ENCODE results near the gene LPAR6. TPM values are rescaled to one million over a fixed set of nuclear protein-coding genes. Genes with fewer than 3 reads are reported as not detected.
A peak's percentile ranks its signal among the peaks of the same experiment; 100 is the strongest.

LPAR6 gene
- total and polyA plus RNA-seq, 2 of the 13 experiments (the other 11 are each of a cell fraction or from before 2014, with no cell fraction given): 24.4 to 149 TPM

DNA sequence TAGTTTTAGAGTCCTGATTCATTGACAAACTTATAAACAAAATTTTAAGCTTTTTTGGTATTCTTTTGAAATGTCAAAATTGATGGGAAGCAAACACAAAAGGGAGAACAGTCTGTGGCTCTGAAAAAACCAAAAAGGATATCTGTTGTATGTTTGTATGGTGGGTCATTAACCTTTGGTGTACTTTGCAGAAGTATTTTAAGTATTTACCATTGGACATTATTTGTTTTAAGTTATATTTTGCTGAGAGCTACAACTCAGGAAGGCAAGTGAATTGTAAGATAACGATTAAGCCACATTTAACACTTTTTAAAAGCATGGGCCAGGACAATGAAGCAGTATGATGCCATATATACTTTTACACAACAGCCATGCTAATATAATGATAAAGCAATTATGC lies 15.2 kb downstream of the LPAR6 start (continued):
- TF ChIP-seq FOXP4 (CRISPR knock-in tag; IDR thresholded peaks at IDR 0.05) (peak; percentile 57; the same call in 1 of the 2 replicates), ZNF513 (CRISPR knock-in tag; conservative IDR thresholded peaks at IDR 0.05) (no peak), ZBTB20 (CRISPR knock-in tag; IDR thresholded peaks at IDR 0.05; ENCODE audit: borderline replicate concordance, low read depth) (no peak), EED (CRISPR knock-in tag; IDR thresholded peaks at IDR 0.05) (no peak), PCBP1 (IDR thresholded peaks at IDR 0.05; ENCODE audit: borderline replicate concordance, low read depth, low read length) (no peak), IRF2 (CRISPR knock-in tag; IDR thresholded peaks at IDR 0.05) (no peak), ZUFSP (CRISPR knock-in tag; IDR thresholded peaks at IDR 0.05; ENCODE audit: borderline replicate concordance) (no peak), ZNF776 (CRISPR knock-in tag; IDR thresholded peaks at IDR 0.05) (no peak), JDP2 (CRISPR knock-in tag; IDR thresholded peaks at IDR 0.05; ENCODE audit: borderline replicate concordance) (no peak), CREM (IDR thresholded peaks at IDR 0.05) (peak; percentile 39; the same call in 1 of the 2 replicates), CREM (CRISPR knock-in tag; IDR thresholded peaks at IDR 0.05) (no peak), ATF2 (CRISPR knock-in tag; IDR thresholded peaks at IDR 0.05) (no peak), RXRB (CRISPR knock-in tag; IDR thresholded peaks at IDR 0.05; ENCODE audit: borderline replicate concordance) (peak; percentile 60; the same call in 1 of the 2 replicates)
- TF ChIP-seq, protein P1, sequence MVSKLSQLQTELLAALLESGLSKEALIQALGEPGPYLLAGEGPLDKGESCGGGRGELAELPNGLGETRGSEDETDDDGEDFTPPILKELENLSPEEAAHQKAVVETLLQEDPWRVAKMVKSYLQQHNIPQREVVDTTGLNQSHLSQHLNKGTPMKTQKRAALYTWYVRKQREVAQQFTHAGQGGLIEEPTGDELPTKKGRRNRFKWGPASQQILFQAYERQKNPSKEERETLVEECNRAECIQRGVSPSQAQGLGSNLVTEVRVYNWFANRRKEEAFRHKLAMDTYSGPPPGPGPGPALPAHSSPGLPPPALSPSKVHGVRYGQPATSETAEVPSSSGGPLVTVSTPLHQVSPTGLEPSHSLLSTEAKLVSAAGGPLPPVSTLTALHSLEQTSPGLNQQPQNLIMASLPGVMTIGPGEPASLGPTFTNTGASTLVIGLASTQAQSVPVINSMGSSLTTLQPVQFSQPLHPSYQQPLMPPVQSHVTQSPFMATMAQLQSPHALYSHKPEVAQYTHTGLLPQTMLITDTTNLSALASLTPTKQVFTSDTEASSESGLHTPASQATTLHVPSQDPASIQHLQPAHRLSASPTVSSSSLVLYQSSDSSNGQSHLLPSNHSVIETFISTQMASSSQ (IDR thresholded peaks at IDR 0.05; ENCODE audit: low read depth): no peak
- TF ChIP-seq, protein P1 (CRISPR knock-in tag; IDR thresholded peaks at IDR 0.05; ENCODE audit: borderline replicate concordance): peak; percentile 30; the same call in 1 of the 2 replicates
- TF ChIP-seq, protein P2, sequence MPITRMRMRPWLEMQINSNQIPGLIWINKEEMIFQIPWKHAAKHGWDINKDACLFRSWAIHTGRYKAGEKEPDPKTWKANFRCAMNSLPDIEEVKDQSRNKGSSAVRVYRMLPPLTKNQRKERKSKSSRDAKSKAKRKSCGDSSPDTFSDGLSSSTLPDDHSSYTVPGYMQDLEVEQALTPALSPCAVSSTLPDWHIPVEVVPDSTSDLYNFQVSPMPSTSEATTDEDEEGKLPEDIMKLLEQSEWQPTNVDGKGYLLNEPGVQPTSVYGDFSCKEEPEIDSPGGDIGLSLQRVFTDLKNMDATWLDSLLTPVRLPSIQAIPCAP (CRISPR knock-in tag; IDR thresholded peaks at IDR 0.05; ENCODE audit: low read depth): no peak

All from HepG2 (cell line).